Left renal cortex interstitium (tissue), 4 donors: ENCODE measurements around the gene MAST1. TPM values are rescaled to one million over a fixed set of nuclear protein-coding genes. Genes with fewer than 3 reads are reported as not detected.
"Not testable (repeated sequence)": the region's sequence is repeated elsewhere in the genome, so short reads cannot be mapped to it uniquely, and the experiment has no call there.

Source experiments
- DNase-seq, 4 donors: peaks; one replicate each; pipeline ENCODE4 v3.0.0-alpha.2; 2013; ENCODE audit warnings: low read depth in 4 of 4, low spot score in 2 of 4, missing footprints in 1 of 4
- polyA plus RNA-seq, 4 donors: library from polyadenylated mRNA; unstranded; fragments of 120-200 nt; gene quantifications; one replicate each; pipeline ENCODE4 v1.2.1, GENCODE V29; 2013; ENCODE audit not compliant: insufficient read length in 4 of 4

Gene MAST1
- polyA plus RNA-seq, 4 donors: 0.92 to 2.0 (median 1.3) TPM

DNA sequence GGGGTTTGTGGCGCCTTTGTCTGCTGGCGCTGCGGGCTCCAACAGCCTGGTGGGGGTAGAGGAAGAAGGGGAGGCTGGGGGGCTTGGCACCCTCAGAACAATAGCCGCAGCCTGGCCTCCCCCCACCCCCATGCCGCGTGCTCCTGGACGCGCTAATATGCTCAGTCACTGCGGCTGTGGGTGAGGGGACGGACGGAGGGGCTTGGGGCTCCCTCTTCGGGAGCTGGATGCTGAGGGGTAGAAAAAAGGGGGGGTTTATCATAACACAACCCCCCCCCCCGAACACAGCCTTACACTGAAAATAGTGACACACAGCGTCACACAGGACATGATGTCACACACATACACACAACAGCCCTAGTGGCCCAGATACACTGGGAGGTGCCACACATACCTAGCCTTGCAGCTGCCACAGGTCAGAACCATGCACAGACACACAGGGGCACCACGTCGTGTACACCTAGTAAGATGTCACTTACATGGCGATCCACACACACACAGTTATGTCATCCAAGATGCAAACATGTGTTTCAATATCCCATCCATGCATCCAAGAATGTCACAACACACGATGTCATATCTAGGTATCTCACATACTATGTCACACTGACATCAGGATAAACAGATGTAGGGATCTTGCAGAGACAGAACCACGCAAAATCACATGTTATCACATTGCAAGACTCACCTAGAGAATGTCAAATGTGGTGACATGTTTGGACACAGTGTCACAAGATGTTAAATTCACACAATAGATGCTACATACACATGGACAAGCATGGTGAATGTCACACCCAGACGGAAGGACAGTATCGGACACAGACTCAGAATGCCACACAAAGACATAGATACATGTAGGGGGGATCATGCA is 806 bp downstream of the MAST1 start:
- DNase-seq: no peak

GRCh38 chr19:12840091-12841079 is 2.1 kb downstream of the MAST1 start:
- no peak for DNase-seq

DNA sequence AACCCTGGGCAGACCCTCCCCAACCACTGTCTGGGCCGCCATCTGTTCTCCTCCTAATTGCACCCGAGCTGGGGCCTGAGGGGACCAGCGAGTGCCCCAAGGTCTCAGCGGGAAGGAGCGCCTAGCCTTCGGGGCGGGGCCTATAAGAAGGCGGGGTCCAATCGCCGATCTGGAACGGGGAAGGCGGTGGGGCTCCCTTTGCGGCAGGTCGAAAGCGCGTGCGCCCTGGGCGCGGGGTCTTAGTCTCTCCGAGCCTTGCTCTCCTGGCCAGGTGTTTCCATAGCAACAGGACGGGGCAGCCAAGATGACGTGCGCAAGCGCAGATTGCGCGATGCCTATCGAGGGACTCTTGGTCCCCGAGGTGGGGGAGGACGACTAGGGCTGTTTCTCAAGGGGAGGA is 2.8 kb downstream of the MAST1 start:
- DNase-seq: no peak

- DNase-seq: no peak
Observed at GRCh38 chr19:12842511-12842910, 4.2 kb downstream of the MAST1 start.

GRCh38 chr19:12843328-12843727 is 5.0 kb downstream of the MAST1 start:
- no peak for DNase-seq

GRCh38 chr19:12843999-12844732 is 5.9 kb downstream of the MAST1 start:
- DNase-seq: no peak

- DNase-seq: not testable (repeated sequence)
Observed at GRCh38 chr19:12846613-12847012, 8.3 kb downstream of the MAST1 start.

- peak in 2 of 4 donors; percentile 57 to 63 for DNase-seq
Observed at GRCh38 chr19:12847159-12848139, 9.1 kb downstream of the MAST1 start.

- no peak for DNase-seq
Observed at GRCh38 chr19:12856653-12857052, 18.3 kb downstream of the MAST1 start.

- DNase-seq: no peak
Observed at GRCh38 chr19:12858041-12858928, 20.0 kb downstream of the MAST1 start.

DNA sequence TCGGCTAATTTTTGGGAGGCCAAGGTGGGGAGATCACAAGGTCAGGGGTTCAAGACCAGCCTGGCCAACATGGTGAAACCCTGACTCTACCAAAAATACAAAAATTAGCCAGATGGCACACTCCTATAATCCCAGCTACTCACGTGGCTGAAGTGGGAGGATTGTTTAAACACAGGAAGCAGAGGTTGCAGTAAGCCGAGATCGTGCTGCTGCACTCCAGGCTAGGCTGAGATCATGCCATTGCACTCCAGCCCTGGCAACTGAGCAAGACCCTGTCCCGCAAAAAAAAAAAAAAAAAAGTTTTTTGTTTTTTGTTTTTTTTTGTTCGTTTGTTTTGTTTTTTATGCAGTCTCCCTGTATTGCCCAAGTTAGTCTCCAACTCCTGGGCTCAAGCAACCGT is 21.2 kb downstream of the MAST1 start:
- no peak for DNase-seq

DNA sequence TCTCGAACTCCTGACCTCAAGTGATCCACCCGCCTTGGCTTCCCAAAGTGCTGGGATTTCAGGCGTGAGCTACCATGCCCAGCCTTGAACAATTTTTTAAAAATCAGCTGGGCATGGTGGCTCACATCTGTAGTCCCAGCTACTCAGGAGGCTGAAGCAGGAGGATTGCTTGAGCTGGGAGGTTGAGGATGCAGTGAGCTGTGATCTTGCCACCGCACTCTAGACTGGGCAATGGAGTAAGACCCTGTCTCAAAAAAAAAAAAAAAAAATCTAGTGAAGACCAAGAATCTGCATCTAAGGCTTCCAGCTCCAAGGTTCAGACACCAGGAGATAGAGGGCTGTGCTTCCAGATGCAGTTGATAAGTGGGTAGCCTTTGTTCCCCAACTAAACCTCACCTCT is 25.8 kb downstream of the MAST1 start:
- DNase-seq: no peak

- DNase-seq: no peak
Observed at GRCh38 chr19:12864721-12865715, 26.7 kb downstream of the MAST1 start.

DNA sequence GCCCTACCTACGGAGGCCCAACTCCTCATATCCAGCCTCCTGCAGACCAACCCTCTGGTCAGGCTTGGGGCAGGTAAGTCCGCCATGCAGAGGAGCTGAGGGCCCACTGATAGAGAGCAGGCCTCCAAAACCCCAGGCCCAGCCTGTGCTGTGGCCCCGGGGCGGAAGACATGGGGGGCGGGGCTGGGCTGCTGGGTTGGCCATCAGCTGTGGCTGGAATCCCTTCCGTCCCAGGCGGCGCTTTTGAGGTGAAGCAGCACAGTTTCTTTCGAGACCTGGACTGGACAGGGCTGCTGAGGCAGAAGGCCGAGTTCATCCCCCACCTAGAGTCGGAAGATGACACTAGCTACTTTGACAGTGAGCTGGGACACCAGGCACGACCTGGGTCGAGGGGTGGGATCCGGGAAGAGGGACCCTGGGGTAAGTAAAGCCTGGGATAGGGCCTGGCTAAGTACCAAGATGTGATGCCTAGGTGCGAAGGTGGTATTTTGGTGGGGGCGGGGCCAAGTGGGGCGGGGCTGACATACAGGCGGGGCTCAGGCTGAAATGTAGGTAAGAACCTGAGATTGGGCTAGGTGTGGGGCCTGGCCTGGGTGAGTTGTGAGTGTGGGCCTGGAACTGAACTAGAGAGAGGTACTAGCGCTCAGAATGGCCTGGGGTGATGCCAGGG is 27.6 kb downstream of the MAST1 start:
- no peak for DNase-seq

- DNase-seq: no peak
Observed at GRCh38 chr19:12866416-12867119, 28.3 kb downstream of the MAST1 start.
